ENCODE measurements around the gene COL11A2. TPM values are rescaled to one million over a fixed set of nuclear protein-coding genes. Genes with fewer than 3 reads are reported as not detected.

Gene COL11A2
- total RNA-seq, 4 donors from 2014 or later: 0.16 to 0.30 (median 0.28) TPM

DNA sequence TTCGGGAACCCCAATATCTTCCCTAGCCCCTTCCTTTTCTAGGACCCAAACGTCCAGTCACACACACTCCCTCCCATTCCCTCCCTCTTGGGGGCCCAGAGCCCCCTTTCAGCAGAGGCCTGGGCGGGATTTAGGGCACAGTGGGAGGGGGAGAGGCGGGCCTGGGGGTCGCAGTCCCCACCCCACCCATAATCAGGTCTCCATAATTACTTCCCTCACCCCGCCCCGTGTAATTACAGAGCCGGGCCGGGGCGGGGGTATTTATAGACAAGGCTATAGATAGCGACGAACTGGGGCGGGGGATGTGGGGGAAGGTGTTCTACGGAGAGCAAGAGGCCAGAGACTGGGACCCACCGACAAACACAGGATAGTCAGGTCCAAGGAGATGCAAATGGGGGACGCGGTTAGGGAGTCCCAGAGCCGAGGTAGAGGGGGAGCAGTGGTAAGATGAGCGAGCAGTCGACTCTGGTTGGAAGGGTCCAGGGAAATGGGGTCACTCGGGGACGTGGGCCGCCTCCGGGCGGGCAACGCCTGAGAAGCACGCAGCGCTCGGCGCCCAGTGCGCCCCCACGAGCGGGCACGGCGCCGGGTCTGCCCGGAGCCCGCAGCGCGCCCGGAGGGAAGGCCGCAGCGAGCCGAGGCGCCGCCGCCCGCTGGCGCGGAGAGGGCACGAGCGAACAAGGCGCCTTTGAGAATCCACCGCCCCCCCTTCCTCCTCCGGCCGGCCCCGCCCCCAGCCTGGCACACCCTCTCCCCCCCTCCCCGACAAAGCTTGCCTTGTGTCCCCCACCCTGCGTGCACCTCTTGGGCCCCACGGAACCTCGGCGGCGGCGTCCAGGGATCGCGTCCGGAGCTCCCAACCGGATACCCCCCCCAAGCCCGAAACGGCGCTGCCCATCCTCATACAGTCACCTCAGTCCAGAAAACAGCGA lies 670 bp upstream of the COL11A2 start:
- TF ChIP-seq, protein P1, sequence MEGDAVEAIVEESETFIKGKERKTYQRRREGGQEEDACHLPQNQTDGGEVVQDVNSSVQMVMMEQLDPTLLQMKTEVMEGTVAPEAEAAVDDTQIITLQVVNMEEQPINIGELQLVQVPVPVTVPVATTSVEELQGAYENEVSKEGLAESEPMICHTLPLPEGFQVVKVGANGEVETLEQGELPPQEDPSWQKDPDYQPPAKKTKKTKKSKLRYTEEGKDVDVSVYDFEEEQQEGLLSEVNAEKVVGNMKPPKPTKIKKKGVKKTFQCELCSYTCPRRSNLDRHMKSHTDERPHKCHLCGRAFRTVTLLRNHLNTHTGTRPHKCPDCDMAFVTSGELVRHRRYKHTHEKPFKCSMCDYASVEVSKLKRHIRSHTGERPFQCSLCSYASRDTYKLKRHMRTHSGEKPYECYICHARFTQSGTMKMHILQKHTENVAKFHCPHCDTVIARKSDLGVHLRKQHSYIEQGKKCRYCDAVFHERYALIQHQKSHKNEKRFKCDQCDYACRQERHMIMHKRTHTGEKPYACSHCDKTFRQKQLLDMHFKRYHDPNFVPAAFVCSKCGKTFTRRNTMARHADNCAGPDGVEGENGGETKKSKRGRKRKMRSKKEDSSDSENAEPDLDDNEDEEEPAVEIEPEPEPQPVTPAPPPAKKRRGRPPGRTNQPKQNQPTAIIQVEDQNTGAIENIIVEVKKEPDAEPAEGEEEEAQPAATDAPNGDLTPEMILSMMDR (IDR thresholded peaks at IDR 0.05): no peak
- no peak for TF ChIP-seq POLR2A (IDR thresholded peaks at IDR 0.05)
- 2 to 5% methylated on average over 24 to 37 of the region's 72 CpGs for WGBS, 2 donors
- H3K4me3 ChIP-seq (ENCODE audit: low read depth, poor library complexity, severe bottlenecking): no peak overlapping the region
- intact Hi-C loops (cut with DNase I; ENCODE audit: low total_unique reads): no loop called here
- no peak for DNase-seq (ENCODE audit: low spot score in 2 of 2)

DNA sequence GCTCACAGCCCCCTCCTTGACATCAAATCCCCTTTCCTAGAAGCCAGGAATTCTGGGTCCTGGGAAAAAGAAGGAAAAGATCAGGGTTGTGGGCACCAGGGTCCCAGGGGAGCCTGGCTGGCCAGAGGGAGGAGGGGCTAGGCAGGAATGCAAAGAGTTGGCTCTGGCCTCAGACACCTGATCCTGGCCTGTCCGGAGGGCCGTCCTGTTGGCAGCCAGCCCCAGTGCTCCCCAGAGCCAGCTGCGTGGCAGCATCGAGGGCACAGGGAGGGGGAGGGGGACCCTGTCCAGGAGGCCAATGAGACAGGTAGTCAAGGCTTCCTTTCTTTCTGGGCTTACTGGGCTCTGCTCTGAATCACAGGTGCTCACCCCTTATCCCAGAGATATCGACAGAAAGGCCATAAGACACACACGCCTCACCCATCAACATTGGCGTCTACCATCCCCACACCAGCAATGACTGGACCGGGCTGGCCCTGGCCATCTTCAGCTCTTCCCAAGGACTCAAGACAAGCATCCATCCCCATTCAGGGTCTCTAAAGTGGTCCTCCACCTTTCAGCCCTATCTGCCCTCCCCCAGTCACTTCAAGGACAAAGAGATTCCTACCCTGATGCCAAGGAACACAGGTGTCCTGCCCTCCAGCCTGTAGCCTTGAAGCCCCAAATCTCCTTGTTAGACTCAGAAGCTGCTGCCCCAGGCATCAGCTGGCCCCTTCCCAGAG lies 723 bp downstream of the COL11A2 start:
- DNase-seq (ENCODE audit: low spot score in 2 of 2): no peak
- H3K4me3 ChIP-seq (ENCODE audit: low read depth, poor library complexity, severe bottlenecking): no peak overlapping the region
- TF ChIP-seq POLR2A (IDR thresholded peaks at IDR 0.05): no peak
- TF ChIP-seq, protein P1 (IDR thresholded peaks at IDR 0.05): no peak
- 68 to 69% methylated on average over 7 to 8 of the region's 8 CpGs for WGBS, 2 donors
- intact Hi-C loops (cut with DNase I; ENCODE audit: low total_unique reads): no loop called here

DNA sequence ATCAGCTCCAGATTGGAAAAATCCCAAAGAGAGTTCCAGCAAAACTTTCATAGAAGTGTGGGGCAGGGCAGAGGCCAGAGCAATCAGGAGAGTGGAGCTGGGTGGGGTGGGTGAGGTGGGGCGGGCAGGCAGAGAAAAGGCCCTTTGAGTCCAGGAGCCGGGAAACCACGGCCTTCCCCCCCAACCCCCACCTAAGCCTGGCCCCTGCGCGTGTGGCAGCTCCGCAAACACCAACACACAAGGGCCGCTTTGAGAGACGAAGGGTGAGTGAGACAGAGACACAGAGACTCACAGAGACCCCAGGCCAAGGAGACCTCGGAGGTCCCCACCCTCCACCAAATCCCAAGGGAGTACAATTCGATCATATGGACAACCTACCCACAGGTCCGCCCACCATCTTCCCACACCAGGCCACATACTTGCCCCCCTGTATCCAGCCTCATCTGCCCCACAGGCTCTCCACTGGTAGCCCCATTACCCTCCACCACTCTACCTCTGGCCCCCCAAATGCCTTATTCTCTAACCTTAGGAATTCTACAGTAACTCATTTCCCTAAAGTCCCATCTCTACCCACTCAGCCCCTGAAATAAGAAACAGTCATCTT lies 1.7 kb downstream of the COL11A2 start:
- intact Hi-C loops (cut with DNase I; ENCODE audit: low total_unique reads): no loop called here
- DNase-seq (ENCODE audit: low spot score in 2 of 2): no peak
- WGBS, 2 donors: 85 to 88% methylated on average over 11 of the region's 11 CpGs
- no peak overlapping the region for H3K4me3 ChIP-seq (ENCODE audit: low read depth, poor library complexity, severe bottlenecking)
- TF ChIP-seq, protein P1 (IDR thresholded peaks at IDR 0.05): no peak

DNA sequence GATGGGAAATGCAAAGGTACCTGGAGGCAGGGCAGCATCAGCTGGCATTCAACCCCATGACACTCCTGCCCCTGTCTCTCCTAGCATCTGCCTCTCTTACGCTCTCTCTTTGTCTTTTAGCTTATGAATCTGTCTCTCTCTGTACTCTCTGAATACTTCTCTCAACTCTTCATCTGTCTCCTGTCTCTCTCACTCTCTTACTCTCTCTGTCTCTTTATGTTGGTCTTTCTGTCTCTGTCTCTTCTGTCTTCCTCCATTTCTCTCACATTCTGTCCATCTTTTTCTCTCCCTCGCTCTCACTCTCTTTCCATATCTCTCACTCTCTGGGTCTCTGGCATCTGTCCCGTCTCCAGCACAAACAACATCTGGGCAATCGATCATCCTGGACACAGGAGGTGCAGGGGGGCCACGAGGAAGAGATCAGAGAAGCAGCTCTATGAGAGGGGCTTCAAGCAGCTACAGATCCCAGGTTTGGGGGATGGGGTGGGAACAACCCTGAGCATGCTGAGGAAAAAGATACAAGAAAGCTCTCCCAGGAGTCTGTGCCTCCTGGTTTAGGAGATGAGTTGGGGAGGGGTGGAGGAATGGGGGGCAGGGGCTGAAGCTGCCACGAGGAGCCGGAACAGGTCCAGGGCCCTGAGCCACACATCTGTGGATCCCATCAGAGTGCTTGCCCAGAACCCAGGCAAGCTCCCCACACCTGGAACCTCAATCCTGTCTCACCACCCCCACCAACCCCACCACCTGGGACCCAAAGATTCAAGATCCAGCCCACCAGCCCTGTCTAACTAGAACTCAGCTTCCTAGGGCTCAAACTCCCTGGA lies 2.4 kb downstream of the COL11A2 start:
- no peak for DNase-seq (ENCODE audit: low spot score in 2 of 2)
- no peak for TF ChIP-seq POLR2A (IDR thresholded peaks at IDR 0.05)
- TF ChIP-seq, protein P1 (IDR thresholded peaks at IDR 0.05): no peak
- intact Hi-C loops (cut with DNase I; ENCODE audit: low total_unique reads): no loop called here
- no peak overlapping the region for H3K4me3 ChIP-seq (ENCODE audit: low read depth, poor library complexity, severe bottlenecking)
- 62 to 69% methylated on average over 7 of the region's 7 CpGs for WGBS, 2 donors

DNA sequence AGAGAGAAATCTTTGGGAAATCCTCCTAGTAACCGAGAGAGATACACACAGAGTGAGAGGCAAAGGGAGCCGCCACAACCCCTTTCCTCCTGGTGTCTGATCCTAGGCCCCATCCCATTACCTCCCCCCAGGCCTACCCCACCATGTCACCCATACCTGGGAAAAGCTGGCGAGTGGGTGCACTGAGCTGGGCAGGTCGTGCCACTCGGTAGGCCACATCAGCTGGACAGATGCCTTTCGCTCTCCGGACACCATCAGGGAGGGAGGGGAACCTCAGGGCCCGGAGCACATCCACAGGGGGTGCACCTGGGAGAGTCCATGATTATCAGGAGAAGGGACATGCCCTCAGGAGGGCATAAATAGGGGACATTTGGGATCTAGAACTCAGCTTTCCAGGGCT lies 3.1 kb downstream of the COL11A2 start:
- H3K4me3 ChIP-seq (ENCODE audit: low read depth, poor library complexity, severe bottlenecking): no peak overlapping the region
- TF ChIP-seq, protein P1 (IDR thresholded peaks at IDR 0.05): no peak
- no peak for TF ChIP-seq POLR2A (IDR thresholded peaks at IDR 0.05)
- DNase-seq (ENCODE audit: low spot score in 2 of 2): no peak
- WGBS, 2 donors: 80 to 88% methylated on average over 5 to 8 of the region's 8 CpGs
- intact Hi-C loops (cut with DNase I; ENCODE audit: low total_unique reads): no loop called here

Measured in lower leg skin (tissue), 4 donors.